ENCODE data around the gene PEBP1. TPM values are rescaled to one million over a fixed set of nuclear protein-coding genes. Genes with fewer than 3 reads are reported as not detected.

Gene PEBP1
- total RNA-seq, 1 experiment from 2014 or later, result 368 TPM

- Histone ChIP-seq H3K4me1 (ENCODE audit: insufficient read depth, low read length) (peaks cover 8% of the 10 kb centered on the region), H3K9me2 (replicated peaks; ENCODE audit: low read length) (no peaks in the 10 kb centered on the region), H3K36me3 (ENCODE audit: low read depth, low read length) (no peaks in the 10 kb centered on the region), H3F3A (ENCODE audit: low read length, unreplicated experiment) (no peaks in the 10 kb centered on the region), H3K4me3 (ENCODE audit: low read length) (no peak overlapping the region), H3K27me3 (ENCODE audit: low read length) (no peaks in the 10 kb centered on the region), H3K4me2 (ENCODE audit: low read length) (no peak overlapping the region), H4K20me1 (ENCODE audit: low read length) (no peaks in the 10 kb centered on the region), H3K9ac (ENCODE audit: low read length) (no peak overlapping the region), H3K9me3 (ENCODE audit: low read length) (no peaks in the 10 kb centered on the region), H3K27ac (ENCODE audit: low read length) (no peak overlapping the region), H3K79me2 (ENCODE audit: low read length) (no peaks in the 10 kb centered on the region), H2AFZ (ENCODE audit: low read length) (no peak overlapping the region)
- TF ChIP-seq CTCF (conservative IDR thresholded peaks at IDR 0.05; ENCODE audit: low read depth, low read length) (no peak), EZH2phosphoT487 (IDR thresholded peaks at IDR 0.05; ENCODE audit: borderline replicate concordance, low read length) (no peak), EZH2 (IDR thresholded peaks at IDR 0.05; ENCODE audit: low read length, unreplicated experiment) (no peak)
- POLR2A ChIA-PET (ENCODE audit: unreplicated experiment), result no interaction called here
- ATAC-seq, result no peak
- intact Hi-C loops (cut with micrococcal nuclease), result no loop called here
- no peak for DNase-seq
- no TSS peak for BruUV-seq (replicated peaks)
- CTCF ChIA-PET, result no interaction called here
Measured at GRCh38 chr12:118094039-118094438, 41.9 kb upstream of the PEBP1 start.

- TF ChIP-seq EZH2phosphoT487 (IDR thresholded peaks at IDR 0.05; ENCODE audit: borderline replicate concordance, low read length) (no peak), CTCF (conservative IDR thresholded peaks at IDR 0.05; ENCODE audit: low read depth, low read length) (no peak), EZH2 (IDR thresholded peaks at IDR 0.05; ENCODE audit: low read length, unreplicated experiment) (no peak)
- Histone ChIP-seq H3K9ac (ENCODE audit: low read length) (no peak overlapping the region), H3K9me2 (replicated peaks; ENCODE audit: low read length) (no peaks in the 10 kb centered on the region), H3K4me2 (ENCODE audit: low read length) (no peak overlapping the region), H3K4me3 (ENCODE audit: low read length) (no peak overlapping the region), H3K27me3 (ENCODE audit: low read length) (no peaks in the 10 kb centered on the region), H3K4me1 (ENCODE audit: insufficient read depth, low read length) (peaks cover 21% of the 10 kb centered on the region), H4K20me1 (ENCODE audit: low read length) (no peaks in the 10 kb centered on the region), H3F3A (ENCODE audit: low read length, unreplicated experiment) (peaks cover 2% of the 10 kb centered on the region), H2AFZ (ENCODE audit: low read length) (no peak overlapping the region), H3K36me3 (ENCODE audit: low read depth, low read length) (no peaks in the 10 kb centered on the region), H3K27ac (ENCODE audit: low read length) (no peak overlapping the region), H3K79me2 (ENCODE audit: low read length) (peaks cover 26% of the 10 kb centered on the region; the same call in 1 of the 2 replicates), H3K9me3 (ENCODE audit: low read length) (no peaks in the 10 kb centered on the region)
- BruUV-seq (replicated peaks), result no TSS peak
- ATAC-seq, result no peak
- intact Hi-C loops (cut with micrococcal nuclease), result no loop called here
- DNase-seq, result no peak
- ChIA-PET CTCF (no interaction called here), POLR2A (ENCODE audit: unreplicated experiment) (no interaction called here)
Measured at GRCh38 chr12:118098401-118098800, 37.5 kb upstream of the PEBP1 start.

- BruUV-seq (replicated peaks), result no TSS peak
- Histone ChIP-seq H3K27me3 (ENCODE audit: low read length) (no peaks in the 10 kb centered on the region), H3F3A (ENCODE audit: low read length, unreplicated experiment) (peaks cover 2% of the 10 kb centered on the region), H3K79me2 (ENCODE audit: low read length) (peaks cover 29% of the 10 kb centered on the region; the same call in 1 of the 2 replicates), H3K9me2 (replicated peaks; ENCODE audit: low read length) (no peaks in the 10 kb centered on the region), H3K27ac (ENCODE audit: low read length) (no peak overlapping the region), H3K4me3 (ENCODE audit: low read length) (no peak overlapping the region), H2AFZ (ENCODE audit: low read length) (no peak overlapping the region), H4K20me1 (ENCODE audit: low read length) (no peaks in the 10 kb centered on the region), H3K36me3 (ENCODE audit: low read depth, low read length) (no peaks in the 10 kb centered on the region), H3K9me3 (ENCODE audit: low read length) (no peaks in the 10 kb centered on the region), H3K9ac (ENCODE audit: low read length) (no peak overlapping the region), H3K4me1 (ENCODE audit: insufficient read depth, low read length) (peaks cover 21% of the 10 kb centered on the region), H3K4me2 (ENCODE audit: low read length) (no peak overlapping the region)
- DNase-seq (no peak), ATAC-seq (no peak)
- TF ChIP-seq EZH2 (IDR thresholded peaks at IDR 0.05; ENCODE audit: low read length, unreplicated experiment) (no peak), CTCF (conservative IDR thresholded peaks at IDR 0.05; ENCODE audit: low read depth, low read length) (no peak), EZH2phosphoT487 (IDR thresholded peaks at IDR 0.05; ENCODE audit: borderline replicate concordance, low read length) (no peak)
- intact Hi-C loops (cut with micrococcal nuclease), result no loop called here
- POLR2A ChIA-PET (ENCODE audit: unreplicated experiment), result no interaction called here
- CTCF ChIA-PET, result no interaction called here
Measured at GRCh38 chr12:118098911-118099671, 36.8 kb upstream of the PEBP1 start.

Measured in PC-3 (cell line).